Measurements from ENCODE around the gene PDRG1.
"Not testable (repeated sequence)": the region's sequence is repeated elsewhere in the genome, so short reads cannot be mapped to it uniquely, and the experiment has no call there.

Gene PDRG1

DNA sequence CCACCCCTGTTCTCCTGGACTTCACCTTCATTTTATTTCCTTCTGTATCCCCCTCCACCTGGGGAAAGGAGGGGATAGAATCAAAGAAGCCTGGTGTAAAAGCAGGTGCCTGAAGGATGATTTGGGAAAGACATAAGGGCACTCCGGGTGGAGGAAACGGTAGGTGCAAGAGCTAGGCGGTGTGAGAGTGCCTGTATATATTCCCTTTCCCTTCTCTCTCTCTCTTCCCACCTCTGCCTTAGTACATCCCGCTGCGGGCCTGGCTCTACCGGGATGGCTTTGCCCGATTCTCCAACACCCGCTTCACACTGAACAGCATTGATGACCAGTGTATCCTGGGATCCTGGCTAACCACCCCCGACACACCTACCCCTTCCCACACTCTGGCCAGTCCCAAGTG, 26.2 kb downstream of the PDRG1 start:
- no peak for DNase-seq

- no peak for DNase-seq
These were observed 27.3 kb downstream of the PDRG1 start for GRCh38 chr20:31924561-31924960.

DNA sequence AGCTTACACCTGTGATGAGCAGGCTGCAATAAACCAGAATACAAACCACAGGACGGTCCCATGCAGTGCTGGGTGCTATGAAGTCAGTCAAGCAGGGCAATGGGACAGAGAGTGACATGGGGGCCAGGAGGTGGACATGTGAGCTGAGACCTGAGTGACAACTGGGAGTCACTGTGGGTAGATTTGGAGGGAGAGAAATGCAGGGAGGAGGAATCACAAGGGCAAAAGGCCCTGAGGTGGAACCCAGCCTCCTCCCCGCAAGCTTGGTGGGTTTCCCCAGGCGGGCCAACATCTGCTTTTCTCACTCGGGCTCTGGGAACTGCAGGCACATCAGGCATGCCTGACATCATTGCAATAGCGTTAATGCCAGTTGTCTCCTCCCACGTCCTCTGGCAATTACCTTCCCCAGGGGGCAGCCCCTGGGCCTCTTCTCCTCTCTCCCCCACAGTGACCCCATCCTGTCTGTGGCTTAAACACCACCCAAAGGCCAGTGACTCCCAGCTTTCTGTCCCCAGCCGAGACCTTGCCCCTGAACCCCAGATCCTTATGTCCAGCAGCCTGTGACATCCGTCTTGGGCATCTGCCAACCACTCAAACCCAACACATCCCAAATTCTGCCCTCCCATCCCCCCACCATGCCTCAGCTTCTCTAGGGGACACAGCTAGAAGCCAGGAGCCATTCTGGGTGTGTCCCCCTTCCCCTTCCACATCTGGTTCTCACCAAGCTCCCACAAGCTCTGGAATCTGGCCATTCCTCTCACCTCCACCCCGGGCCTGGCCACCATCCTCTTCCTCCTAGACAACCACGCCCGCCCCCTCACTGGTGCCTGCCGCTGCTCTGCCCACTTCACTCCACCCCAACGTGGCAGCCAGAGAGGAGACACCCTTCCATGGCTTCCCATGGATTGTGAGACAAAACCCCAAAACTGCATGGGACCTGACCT, 28.2 kb downstream of the PDRG1 start:
- DNase-seq, result no peak

GRCh38 chr20:31922588-31922987, 29.3 kb downstream of the PDRG1 start:
- no peak for DNase-seq

DNA sequence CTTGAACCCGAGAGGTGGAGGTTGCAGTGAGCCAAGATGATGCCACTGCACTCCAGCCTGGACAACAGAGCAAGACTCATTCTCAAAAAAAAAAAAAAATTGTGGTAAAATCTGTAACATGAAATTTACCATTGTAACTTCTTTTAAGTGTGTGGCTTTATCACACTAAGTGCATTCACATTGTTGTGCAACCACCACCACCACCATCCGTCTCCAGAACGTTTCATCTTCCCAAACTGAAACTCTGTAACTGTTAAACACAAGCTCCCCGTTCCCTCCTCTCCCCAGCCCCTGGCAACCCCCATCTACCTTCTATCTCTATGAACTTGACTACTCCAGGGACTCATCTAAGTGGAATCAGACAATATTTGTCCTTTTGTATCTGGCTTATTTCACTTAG, 29.7 kb downstream of the PDRG1 start:
- DNase-seq, result no peak

DNA sequence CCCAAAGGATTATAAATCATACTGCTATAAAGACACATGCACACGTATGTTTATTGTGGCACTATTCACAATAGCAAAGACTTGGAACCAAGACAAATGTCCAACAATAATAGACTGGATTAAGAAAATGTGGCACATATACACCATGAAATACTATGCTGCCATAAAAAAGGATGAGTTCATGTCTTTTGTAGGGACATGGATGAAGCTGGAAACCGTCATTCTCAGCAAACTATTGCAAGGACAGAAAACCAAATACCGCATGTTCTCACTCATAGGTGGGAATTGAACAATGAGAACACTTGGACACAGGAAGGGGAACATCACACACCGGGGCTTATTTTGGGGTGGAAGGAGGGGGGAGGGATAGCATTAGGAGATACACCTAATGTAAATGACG, 30.4 kb downstream of the PDRG1 start:
- not testable (repeated sequence) for DNase-seq

GRCh38 chr20:31920275-31920855, 31.5 kb downstream of the PDRG1 start:
- no peak for DNase-seq

DNA sequence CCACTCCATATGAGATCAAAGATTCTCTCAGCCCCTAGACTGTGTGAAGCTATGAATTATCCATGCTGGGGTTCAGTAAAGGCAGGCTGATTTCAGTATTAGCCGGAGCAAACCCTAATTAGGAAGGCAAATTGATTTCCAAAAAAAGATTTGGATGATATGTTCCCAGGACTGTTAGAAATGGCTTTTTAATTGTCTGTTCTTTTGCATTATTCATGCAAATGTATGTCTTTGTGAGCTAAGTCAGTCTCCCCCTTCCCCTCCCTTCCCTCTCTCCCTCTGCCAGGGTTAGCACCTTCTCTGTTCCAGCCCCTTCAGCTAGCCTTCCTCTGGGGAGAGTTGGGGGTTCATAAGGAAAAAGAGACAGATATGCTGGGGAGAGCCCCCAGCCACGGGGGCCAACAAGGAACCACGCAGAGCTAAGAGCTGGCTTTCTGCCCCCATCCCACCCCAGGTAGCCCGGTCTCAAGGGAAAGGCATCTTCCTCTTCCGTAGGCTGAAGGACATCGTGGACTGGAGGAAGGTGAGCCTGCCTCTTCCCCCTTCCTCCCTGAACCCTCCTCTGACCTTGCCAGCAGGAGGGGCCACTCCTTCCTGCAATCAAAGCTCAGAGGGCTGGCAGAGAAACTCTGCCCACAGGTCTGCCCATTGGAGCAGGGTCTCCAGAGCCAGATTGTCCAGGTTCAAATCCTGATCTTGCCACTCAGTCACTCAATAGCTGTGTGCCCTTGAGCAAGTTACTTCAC, 32.3 kb downstream of the PDRG1 start:
- no peak for DNase-seq

GRCh38 chr20:31918466-31919105, 33.3 kb downstream of the PDRG1 start:
- no peak for DNase-seq

DNA sequence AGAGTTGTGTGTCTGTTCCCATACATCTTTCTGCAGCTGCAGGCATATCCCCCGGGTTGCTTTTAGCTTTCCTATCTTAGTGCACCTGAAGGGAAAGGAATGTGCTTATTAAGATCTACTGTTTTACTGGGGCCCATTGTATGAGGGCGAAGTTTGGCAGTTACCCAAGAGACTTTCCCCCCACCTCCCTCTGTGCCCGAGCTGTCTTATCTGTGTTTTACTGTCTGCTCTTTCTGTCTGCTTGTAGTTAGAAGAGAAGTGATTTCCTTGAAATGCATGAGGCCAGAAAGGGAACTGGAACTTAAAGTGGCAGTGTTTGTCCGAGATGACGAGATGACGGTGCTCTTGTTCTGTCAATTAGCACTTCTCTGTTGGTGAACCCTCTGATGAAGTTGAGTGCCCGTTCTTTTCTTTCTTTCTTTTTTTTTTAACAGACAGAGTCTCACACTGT, 33.9 kb downstream of the PDRG1 start:
- not testable (repeated sequence) for DNase-seq

DNA sequence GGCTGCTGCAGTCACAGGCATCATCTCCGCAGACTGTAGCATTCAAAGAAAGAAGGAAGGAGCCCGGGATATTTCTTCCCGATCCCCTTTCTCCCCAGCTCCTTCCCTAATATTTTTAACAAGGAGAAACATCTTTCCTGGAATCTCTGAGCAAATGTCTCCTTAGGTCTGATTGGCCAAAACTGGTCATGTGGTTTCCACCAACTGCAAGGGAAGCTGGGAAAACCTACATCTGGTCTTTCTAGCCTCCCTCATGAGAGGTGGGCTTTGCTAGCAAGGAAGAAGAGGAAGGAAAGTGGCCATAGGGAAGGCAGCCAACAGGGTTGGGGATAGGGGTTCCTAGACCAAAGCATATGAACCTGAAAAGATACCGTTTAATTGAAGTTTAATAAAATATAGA, 35.1 kb downstream of the PDRG1 start:
- no peak for DNase-seq

GRCh38 chr20:31915491-31916280, 36.2 kb downstream of the PDRG1 start:
- no peak for DNase-seq

DNA sequence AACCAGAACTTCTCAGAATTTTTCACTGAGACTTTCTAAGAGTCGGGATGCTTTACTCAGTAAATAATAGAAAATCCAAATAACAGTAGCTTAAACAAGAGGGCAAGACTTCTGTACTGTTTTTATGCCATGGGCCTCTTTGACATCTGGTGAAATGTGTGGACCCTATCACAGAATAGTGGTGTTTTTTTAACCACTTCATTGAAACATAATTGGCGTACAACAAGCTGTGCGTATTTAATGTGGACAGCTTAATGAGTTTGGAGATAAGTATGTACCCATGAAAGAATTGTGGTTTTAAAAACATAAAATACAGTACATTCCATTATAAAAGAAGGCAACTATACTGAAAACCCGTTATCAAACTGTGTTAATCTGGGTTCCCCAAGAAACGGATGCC, 37.7 kb downstream of the PDRG1 start:
- DNase-seq, result no peak

DNA sequence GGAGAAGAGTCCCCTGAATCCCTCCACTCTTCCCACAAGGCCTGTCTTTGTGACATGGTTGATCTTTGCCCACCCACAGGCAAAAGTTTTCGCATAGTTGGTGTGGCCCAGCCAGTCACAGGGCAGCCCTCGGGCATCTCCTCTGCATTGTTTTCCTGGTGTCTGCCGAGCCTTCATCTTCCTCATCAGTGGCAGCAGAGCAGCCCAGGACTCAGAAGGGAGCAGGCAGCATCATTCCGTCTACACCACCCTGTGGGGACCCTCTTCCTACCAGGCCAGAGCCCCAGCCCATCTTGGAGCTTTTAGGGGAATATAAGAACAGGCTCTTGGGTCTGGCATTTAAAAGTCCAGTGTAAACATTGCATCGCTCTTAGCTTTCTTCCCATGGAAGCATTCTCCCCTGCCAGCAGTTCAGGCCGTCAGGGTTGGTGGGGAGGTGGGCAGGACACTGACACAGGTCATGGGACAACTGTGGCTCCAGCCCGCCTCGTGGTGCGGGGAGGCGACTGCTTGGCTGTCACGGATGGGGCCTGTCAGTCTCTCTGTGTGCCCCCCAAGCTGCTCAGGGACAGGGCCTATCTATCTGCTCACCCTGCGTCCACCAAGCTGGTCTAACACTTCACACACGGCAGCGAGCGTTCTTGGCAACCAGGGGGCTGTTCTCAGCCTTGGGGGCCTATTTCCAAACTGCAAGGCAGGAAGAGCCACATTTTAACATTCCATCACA, 38.3 kb downstream of the PDRG1 start:
- DNase-seq, result no peak

GRCh38 chr20:31910071-31910803, 41.6 kb downstream of the PDRG1 start:
- DNase-seq, result no peak

DNA sequence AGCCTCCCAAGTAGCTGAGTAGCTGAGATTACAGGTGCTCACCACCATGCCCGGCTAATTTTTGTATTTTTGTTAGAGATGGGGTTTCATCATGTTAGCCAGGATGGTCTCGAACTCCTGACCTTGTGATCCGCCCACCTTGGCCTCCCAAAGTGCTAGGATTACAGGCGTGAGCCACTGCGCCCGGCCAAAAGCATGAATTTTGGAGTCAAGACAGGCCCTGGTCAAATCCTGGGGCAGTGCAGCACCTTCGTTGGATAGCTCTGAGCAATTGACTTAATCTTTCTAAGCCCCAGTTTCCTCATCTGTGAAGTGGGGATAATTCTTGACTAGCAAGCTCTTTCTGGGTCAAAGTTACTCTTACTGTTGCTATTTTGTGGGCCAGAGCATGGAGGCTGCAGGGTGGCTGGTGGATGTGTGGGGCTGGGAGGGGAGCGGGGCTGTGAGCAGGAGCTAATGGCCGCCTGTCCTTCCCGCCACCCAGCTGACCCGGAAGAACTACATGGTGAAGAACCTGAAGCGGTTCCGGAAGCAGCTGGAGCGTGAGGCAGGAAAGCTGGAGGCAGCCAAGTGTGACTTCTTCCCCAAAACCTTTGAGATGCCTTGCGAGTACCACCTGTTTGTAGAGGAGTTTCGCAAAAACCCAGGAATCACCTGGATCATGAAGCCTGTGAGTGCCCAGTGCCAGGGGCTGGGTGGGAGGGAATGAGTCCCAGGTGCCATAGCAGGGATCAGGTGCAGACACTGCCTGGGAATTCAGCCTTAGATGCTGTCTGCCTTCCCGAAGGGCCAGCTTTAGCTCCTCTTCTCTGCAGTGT, 42.4 kb downstream of the PDRG1 start:
- DNase-seq, result no peak

GRCh38 chr20:31908424-31908823, 43.4 kb downstream of the PDRG1 start:
- DNase-seq, result no peak

DNA sequence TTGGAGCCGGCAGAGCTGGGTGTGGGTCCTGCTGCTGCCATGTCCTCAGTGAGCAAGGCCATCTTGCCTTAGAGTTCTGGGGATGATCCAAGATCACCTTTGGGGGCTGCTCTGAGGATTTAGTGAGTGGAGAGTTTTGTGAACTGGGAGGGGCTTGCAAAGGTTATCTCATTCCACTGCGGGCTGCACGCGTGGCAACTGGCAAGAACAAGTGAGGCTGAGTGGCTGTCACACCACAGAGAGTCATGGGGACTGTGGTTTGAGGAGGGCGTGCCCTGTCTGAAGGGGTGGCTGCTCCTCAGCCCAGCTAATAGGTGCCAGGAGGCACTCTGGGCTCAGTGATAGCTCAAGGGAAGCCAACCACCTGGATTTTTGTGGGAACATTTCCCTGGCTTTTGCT, 43.8 kb downstream of the PDRG1 start:
- DNase-seq, result no peak

DNA sequence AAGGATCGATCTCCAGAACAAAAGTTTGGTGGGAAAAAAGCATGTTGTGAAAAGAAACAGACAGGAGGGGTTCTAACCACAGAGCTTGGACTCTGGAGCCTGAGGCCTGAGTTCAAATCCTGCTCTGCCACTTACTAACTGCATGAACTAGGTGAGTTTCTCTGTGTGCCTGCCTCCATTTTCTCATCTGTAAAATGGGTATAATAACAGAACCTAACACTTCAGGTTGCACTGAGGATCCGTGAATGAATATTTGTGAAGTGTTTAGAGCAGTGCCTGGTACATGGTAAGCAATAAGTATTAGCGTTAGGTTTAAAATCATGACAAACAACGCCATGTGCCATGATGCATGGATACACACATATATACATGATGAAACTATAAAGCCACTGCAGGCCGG, 44.8 kb downstream of the PDRG1 start:
- no peak for DNase-seq

DNA sequence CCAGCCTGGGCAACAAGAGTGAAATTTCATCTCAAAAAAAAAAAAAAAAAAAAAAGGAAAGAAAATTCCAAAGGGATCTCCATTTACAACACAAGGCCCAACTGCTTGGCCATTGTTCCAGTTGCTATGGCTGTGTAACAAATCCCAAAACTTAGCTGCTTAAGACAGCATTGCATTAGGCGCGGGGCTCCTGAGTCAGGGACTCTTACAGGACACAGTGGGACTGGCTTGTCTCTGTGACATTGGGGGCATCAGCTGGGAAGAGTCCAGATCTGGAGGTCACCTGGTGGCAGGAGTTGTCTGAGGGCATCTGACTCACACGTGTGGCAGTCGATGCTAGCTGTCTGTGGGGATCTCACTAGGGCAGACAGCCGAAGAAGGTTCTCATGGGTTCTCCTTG, 45.8 kb downstream of the PDRG1 start:
- DNase-seq, result no peak
